NOMO-1 treated with dmso at 0.1 percent for 144 hours (cell line): ENCODE measurements around the gene SCAMP5.
A peak's percentile ranks its signal among the peaks of the same experiment; 100 is the strongest.

Source experiments
- DNase-seq: peaks from one replicate; lab custom pipeline; 2025; ENCODE audit not compliant: unreplicated experiment; lab: John Stamatoyannopoulos, UW

SCAMP5 gene

DNA sequence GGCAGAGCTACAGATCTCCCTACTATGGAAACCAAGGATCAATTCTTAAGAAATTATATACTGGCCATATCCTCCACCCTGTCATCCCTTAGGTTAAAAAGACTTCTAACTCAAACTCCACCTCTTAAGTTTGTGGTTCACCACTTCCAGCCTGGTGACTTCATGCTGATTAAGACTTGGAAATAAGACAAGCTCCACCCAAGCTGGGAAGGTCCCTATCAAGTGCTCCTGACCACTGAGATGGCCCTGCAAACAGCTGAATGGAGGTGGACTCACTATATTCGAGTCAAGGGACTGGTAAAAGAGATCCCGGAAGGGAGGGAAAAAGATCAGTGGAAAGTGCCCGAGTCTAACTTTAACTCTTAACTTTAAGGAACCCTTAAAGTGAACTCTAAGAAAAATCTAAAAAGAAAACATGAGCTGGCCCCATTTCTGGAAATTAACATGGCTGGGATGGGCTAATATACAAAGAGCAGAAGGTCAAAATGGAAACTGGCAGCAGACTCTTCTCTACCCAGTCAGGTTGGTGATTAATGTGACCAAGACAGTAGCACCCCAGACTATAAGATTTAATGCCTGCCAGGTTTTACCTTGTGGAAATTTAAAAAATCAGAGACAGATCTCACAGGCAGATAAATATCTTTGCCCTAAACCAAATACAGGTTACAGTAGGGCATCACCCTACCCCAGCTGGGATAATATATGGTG lies 71.9 kb downstream of the SCAMP5 start:
- no peak for DNase-seq

DNA sequence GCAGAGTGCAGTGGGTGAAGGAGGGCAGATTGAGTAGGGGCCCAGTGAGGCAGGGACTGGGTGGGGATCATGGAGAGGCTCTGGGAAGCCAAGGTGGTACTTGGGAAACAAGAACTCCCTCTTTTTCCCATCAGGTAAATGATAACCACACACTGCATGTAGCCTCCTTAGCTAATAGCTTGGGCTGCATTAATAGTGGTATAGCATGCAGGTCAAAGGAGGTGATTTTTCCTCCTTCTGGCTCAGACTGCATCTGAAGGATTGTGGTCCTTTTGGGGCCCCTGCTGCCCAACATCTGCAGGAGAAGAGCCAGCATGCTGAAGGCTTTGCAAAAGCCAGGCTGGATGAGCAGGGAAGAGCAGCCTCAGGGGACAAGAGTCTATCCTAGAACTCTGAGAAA lies 73.4 kb downstream of the SCAMP5 start:
- DNase-seq: no peak

DNA sequence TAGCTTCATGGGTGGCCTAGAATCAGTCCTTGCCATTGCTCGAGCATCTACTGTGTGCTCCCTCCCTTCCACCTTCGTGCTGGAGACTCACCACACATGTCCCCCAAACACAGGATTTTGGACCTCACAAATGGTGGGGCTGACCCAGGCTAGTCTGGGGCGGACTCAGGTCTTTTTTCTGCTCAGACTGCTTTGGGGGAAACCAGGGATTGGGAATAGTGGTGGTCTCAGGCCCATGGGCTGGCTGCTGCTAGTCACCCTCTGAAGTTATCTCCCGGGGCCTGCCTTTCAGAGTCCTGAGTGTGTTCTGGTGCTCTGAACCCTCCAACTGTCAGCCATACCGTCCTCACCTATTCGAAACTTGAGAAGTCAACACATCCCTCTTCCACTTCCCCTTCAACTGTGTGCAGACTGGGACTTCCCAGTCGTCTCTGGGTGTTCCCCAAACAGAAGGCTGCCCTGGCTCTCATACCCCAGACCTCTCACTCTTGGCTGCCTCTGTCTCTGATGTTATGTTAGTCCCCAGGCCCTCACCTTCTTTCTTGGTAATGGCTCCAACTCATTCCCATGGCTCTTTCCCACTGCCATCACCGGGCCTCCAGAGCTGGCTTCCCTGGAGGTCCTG lies 74.0 kb downstream of the SCAMP5 start:
- DNase-seq: peak; percentile 70

DNA sequence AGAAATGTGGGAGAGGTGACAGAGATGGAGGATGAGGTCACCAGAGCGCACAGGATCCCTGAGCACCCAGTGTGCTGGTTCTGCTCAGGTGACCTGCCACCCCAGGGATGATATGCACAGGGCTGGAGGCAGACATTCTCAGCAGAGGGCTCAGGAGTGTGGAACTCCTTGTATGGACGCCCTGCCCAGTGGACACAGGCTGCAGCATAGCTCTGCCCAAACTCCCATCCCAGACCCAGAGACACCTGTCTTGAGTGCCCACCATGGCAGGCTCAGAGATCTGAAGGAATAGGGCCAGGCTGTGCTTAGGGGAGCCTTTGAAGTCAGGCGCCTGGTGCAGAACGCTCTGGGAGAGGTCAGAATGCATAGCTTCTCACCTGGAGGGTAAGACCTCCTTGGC lies 75.3 kb downstream of the SCAMP5 start:
- no peak for DNase-seq
